Adrenal gland (tissue), 5 donors: ENCODE data around the gene OMP.

Source experiments
- CTCF ChIP-seq, 6 experiments: fragments of 450-650 bp in 4 of 6; fragments of 200-600 bp in 2 of 6; sonication (generic) in 1 of 6; IDR thresholded peaks; 1 replicate in 5 of 6; 2 replicates in 1 of 6; pipeline versions ENCODE4 v1.5.1 to v1.8.0; 2016 to 2021; ENCODE audit warnings: antibody characterized with exemption in 6 of 6, mild to moderate bottlenecking in 2 of 6, moderate library complexity in 1 of 6
- POLR2A ChIP-seq, 2 donors: fragments of 450-650 bp; IDR thresholded peaks; one replicate each; pipeline ENCODE4 v1.6.1; 2017; ENCODE audit warnings: antibody characterized with exemption in 2 of 2, mild to moderate bottlenecking in 2 of 2, moderate library complexity in 1 of 2
- donor health status: DM: no; HTN: no; CAD: no.

GRCh38 chr11:77068457-77069335, 33.9 kb upstream of the OMP start:
- no peak for TF ChIP-seq CTCF (IDR thresholded peaks at IDR 0.05)
- no peak for TF ChIP-seq POLR2A (IDR thresholded peaks at IDR 0.05)
